Spleen (tissue), 7 donors: ENCODE data around the gene GOSR1.

Experiments
- POLR2A ChIP-seq, 3 donors: fragments of 450-650 bp; IDR thresholded peaks; one replicate each; pipeline ENCODE4 v1.5.1; 2017; ENCODE audit warnings: antibody characterized with exemption in 3 of 3, mild to moderate bottlenecking in 1 of 3
- POLR2AphosphoS5 ChIP-seq, 3 donors: sonication (generic); formaldehyde crosslinking; IDR thresholded peaks; one replicate each; pipeline ENCODE4 v1.5.1; 2017; ENCODE audit warnings: antibody characterized with exemption in 3 of 3
- TF ChIP-seq, protein P1 (sequence below), 11 experiments: fragments of 200-600 bp in 7 of 11; fragments of 450-650 bp in 4 of 11; sonication (generic) in 4 of 11; IDR thresholded peaks in 8 of 11; conservative IDR thresholded peaks in 3 of 11; 1 replicate in 7 of 11; 2 replicates in 4 of 11; pipeline versions ENCODE4 v1.4.0 to v1.8.0; 2016 to 2021; ENCODE audit warnings: antibody characterized with exemption in 11 of 11, inconsistent platforms in 4 of 11, mild to moderate bottlenecking in 1 of 11
- donor health status: DM: no; HTN: no; CAD: no; lungs with moderate emphysema.
- donor health status: DM: no; HTN: no; CAD: no.
- donor health status: DM: no; HTN: no; CAD: no.

DNA sequence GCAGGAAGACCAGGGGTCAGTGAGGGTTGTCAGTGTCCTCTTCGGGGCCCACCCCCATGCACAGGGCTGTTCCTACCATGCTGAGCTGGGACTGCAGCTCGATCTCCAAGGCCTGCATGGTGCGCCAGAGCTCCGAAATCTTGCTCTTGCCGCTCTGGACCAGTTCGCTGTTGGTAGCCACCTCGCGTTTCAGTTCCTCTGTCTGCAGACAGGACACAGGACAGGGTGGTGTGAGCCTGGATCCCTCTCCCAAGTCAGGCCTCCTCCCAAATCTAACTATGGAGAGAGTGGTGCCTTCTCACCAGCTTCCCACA is 90.9 kb downstream of the GOSR1 start:
- TF ChIP-seq, protein P1, sequence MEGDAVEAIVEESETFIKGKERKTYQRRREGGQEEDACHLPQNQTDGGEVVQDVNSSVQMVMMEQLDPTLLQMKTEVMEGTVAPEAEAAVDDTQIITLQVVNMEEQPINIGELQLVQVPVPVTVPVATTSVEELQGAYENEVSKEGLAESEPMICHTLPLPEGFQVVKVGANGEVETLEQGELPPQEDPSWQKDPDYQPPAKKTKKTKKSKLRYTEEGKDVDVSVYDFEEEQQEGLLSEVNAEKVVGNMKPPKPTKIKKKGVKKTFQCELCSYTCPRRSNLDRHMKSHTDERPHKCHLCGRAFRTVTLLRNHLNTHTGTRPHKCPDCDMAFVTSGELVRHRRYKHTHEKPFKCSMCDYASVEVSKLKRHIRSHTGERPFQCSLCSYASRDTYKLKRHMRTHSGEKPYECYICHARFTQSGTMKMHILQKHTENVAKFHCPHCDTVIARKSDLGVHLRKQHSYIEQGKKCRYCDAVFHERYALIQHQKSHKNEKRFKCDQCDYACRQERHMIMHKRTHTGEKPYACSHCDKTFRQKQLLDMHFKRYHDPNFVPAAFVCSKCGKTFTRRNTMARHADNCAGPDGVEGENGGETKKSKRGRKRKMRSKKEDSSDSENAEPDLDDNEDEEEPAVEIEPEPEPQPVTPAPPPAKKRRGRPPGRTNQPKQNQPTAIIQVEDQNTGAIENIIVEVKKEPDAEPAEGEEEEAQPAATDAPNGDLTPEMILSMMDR (IDR thresholded peaks at IDR 0.05 in 8 of 11, conservative IDR thresholded peaks at IDR 0.05 in 3 of 11) = no peak
- TF ChIP-seq POLR2A (IDR thresholded peaks at IDR 0.05) (no peak), POLR2AphosphoS5 (IDR thresholded peaks at IDR 0.05) (no peak)
